ENCODE results near the gene RAI14. TPM values are rescaled to one million over a fixed set of nuclear protein-coding genes. Genes with fewer than 3 reads are reported as not detected.

RAI14 gene
- total and polyA plus RNA-seq, 2 experiments from 2014 or later = 42.2 to 49.6 TPM

DNA sequence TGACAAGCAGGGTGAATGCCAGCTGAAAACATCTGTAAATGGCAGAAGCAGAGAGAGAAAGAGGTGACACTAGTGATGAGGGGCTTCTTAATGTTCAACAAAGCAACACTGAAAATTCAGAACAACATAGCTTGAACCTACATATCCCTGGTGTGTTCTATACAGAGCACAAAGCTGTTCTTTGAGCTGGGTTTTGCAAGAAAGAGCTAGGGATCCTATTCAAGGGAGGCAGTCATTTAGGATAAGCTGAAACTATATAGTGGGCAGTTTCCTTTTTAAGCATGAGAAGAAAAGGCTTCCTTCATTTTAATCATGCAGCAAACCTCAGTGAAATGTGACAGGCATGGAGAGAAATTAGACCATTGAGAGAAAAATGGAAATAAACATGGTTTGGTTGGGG is 45.6 kb upstream of the RAI14 start:
- DNase-seq (ENCODE audit: low spot score) = no peak
- Histone ChIP-seq H2AFZ (no peak overlapping the region), H3K4me2 (no peak overlapping the region)

DNA sequence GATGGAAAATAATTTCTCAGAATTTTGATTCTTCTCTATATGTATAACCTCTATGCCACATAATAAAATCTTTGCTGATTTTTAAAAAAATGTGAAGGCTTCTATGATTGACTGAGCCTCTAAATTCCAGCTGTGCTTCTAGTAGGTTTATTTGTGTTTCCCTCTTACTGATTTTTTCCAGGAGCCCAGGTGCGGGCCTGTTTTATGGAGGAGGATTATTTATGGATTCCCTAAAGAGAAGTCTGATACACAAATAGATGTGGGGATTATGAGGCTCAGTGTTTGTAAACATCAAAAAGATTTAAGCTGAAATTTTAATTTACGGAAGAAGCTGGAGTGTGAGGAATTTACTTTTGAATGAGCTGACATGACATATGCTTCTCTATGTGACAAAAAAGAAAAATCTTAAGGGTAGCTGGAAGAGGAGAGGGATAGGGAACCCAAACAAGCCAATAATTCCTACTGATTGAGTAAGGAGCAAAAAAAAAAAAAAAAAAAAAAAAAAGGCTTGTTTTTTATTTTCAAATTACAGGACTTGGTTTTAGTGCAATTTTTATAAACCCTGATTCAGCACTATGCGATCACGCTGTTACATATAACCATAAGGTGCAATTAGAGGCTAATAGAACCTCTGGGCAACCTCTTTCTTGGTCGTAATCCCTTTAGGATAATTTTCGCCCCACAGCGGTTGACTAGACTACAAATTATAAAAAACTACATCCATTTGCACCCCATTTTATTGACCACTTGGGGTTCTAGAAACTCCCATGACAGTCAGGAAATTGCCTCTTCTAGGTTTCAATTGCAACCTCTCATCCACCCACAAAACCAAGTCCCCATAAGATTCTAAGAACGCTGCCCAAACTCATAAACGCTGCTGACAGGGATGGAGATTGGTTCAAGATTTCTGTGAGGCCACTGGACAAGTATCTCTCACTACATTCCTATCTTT is 44.4 kb upstream of the RAI14 start:
- no peak for DNase-seq (ENCODE audit: low spot score)
- H3K27me3 ChIP-seq = no peaks in the 10 kb centered on the region
- TF ChIP-seq, protein P1, sequence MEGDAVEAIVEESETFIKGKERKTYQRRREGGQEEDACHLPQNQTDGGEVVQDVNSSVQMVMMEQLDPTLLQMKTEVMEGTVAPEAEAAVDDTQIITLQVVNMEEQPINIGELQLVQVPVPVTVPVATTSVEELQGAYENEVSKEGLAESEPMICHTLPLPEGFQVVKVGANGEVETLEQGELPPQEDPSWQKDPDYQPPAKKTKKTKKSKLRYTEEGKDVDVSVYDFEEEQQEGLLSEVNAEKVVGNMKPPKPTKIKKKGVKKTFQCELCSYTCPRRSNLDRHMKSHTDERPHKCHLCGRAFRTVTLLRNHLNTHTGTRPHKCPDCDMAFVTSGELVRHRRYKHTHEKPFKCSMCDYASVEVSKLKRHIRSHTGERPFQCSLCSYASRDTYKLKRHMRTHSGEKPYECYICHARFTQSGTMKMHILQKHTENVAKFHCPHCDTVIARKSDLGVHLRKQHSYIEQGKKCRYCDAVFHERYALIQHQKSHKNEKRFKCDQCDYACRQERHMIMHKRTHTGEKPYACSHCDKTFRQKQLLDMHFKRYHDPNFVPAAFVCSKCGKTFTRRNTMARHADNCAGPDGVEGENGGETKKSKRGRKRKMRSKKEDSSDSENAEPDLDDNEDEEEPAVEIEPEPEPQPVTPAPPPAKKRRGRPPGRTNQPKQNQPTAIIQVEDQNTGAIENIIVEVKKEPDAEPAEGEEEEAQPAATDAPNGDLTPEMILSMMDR (IDR thresholded peaks at IDR 0.05; ENCODE audit: poor library complexity) = no peak
- TF ChIP-seq EZH2phosphoT487 (IDR thresholded peaks at IDR 0.05; ENCODE audit: low read depth, severe bottlenecking, unreplicated experiment) (no peak), EZH2 (IDR thresholded peaks at IDR 0.05; ENCODE audit: borderline replicate concordance) (no peak)
- no peaks in the 10 kb centered on the region for H3K79me2 ChIP-seq
- no peak overlapping the region for H3K4me2 ChIP-seq
- no peak overlapping the region for H2AFZ ChIP-seq
- H3K27ac ChIP-seq = no peak overlapping the region
- no peaks in the 10 kb centered on the region for H3K36me3 ChIP-seq (replicated peaks; ENCODE audit: insufficient read depth, low read depth)
- WGBS (ENCODE audit: low lambda C conversion rate, missing lambda C conversion rate) = 85% methylated on average over 9 of the region's 9 CpGs
- H4K20me1 ChIP-seq (ENCODE audit: insufficient read depth, poor library complexity, severe bottlenecking) = no peaks in the 10 kb centered on the region
- H3K9me2 ChIP-seq (replicated peaks; ENCODE audit: insufficient read depth) = no peaks in the 10 kb centered on the region
- H3K4me3 ChIP-seq = no peak overlapping the region
- no peaks in the 10 kb centered on the region for H3K9me3 ChIP-seq (ENCODE audit: low read depth)
- H3K4me1 ChIP-seq (ENCODE audit: insufficient read depth) = peaks cover 5% of the 10 kb centered on the region

More for the DNA sequence above, 45.6 kb upstream of the RAI14 start:
- Histone ChIP-seq H3K9me3 (ENCODE audit: low read depth) (no peaks in the 10 kb centered on the region), H3K36me3 (replicated peaks; ENCODE audit: insufficient read depth, low read depth) (no peaks in the 10 kb centered on the region), H3K9me2 (replicated peaks; ENCODE audit: insufficient read depth) (no peaks in the 10 kb centered on the region), H3K4me1 (ENCODE audit: insufficient read depth) (peaks cover 5% of the 10 kb centered on the region), H3K27ac (no peak overlapping the region), H3K27me3 (no peaks in the 10 kb centered on the region), H3K79me2 (no peaks in the 10 kb centered on the region), H4K20me1 (ENCODE audit: insufficient read depth, poor library complexity, severe bottlenecking) (no peaks in the 10 kb centered on the region), H3K4me3 (no peak overlapping the region)
- no peak for TF ChIP-seq EZH2phosphoT487 (IDR thresholded peaks at IDR 0.05; ENCODE audit: low read depth, severe bottlenecking, unreplicated experiment)
- TF ChIP-seq, protein P1 (IDR thresholded peaks at IDR 0.05; ENCODE audit: poor library complexity) = no peak
- TF ChIP-seq EZH2 (IDR thresholded peaks at IDR 0.05; ENCODE audit: borderline replicate concordance) = no peak

DNA sequence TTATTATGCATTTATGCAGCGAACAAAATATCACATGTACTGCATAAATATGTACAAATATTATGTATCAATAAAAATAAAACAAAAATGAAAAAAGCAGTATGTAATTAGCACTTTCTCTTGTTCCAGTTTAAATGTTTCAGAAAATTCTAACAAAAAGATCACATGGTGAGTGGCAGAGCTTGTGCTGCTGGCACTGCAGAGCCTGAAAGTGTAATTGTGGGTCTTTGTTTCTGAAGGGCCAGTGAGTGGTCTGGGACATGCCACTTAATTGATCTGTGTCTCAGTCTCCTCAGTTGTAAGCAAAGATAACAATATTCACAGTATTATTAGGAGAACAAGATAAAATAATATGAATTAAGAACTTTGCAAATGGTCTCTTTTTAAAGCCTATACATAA is 39.5 kb upstream of the RAI14 start:
- TF ChIP-seq EZH2phosphoT487 (IDR thresholded peaks at IDR 0.05; ENCODE audit: low read depth, severe bottlenecking, unreplicated experiment) (no peak), EZH2 (IDR thresholded peaks at IDR 0.05; ENCODE audit: borderline replicate concordance) (no peak)
- TF ChIP-seq, protein P1 (IDR thresholded peaks at IDR 0.05; ENCODE audit: poor library complexity) = no peak
- Histone ChIP-seq H3K9me3 (ENCODE audit: low read depth) (no peaks in the 10 kb centered on the region), H3K9me2 (replicated peaks; ENCODE audit: insufficient read depth) (no peaks in the 10 kb centered on the region), H2AFZ (no peak overlapping the region), H3K79me2 (no peaks in the 10 kb centered on the region), H3K27ac (no peak overlapping the region), H3K4me1 (ENCODE audit: insufficient read depth) (peaks cover under 1% of the 10 kb centered on the region), H3K4me3 (no peak overlapping the region), H3K4me2 (no peak overlapping the region), H4K20me1 (ENCODE audit: insufficient read depth, poor library complexity, severe bottlenecking) (no peaks in the 10 kb centered on the region), H3K27me3 (no peaks in the 10 kb centered on the region), H3K36me3 (replicated peaks; ENCODE audit: insufficient read depth, low read depth) (no peaks in the 10 kb centered on the region)
- DNase-seq (ENCODE audit: low spot score) = no peak
- 96% methylated on average over 1 of the region's 1 CpG for WGBS (ENCODE audit: low lambda C conversion rate, missing lambda C conversion rate)
